NAMALWA (cell line): ENCODE results near the gene ATOSB.

Experiments used
- DNase-seq: peaks from one replicate; pipeline ENCODE4 v3.0.0-alpha.2; 2015; ENCODE audit warnings: low spot score

The ATOSB gene

GRCh38 chr9:35054185-35054835, 61.4 kb downstream of the ATOSB start:
- DNase-seq, result no peak
